Measurements from ENCODE around the gene SEL1L3.

SEL1L3 gene

DNA sequence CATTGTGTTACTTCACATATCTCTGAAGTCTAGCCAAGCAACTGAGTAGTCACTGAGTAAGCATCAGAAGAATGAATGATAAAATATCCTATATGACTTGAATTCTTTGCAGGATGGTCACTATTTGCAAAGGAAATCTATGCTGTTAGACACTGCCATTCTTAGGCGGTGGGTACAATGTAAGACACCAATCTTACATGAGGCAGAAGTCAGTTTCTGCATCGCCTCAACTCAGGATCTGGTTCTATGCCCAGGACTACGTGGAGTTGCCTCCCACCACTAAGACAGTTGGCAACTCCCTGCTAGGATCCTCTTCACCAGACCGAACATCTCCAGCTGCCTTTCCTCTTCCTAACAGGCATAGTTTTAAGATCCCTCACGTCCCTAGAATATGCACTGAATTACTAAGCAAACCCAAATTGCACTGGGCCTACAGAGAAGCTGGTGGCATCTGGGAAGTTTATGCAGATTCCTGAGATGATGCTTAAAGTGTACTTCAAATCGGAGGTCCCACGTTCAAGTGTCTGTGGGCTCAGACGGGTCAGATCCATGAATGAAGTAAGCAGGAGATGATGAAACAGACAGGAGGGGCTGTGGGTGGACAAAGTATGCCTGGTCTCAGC is 45.6 kb downstream of the SEL1L3 start:
- no peak for DNase-seq (ENCODE audit: low read depth in 2 of 2)

DNA sequence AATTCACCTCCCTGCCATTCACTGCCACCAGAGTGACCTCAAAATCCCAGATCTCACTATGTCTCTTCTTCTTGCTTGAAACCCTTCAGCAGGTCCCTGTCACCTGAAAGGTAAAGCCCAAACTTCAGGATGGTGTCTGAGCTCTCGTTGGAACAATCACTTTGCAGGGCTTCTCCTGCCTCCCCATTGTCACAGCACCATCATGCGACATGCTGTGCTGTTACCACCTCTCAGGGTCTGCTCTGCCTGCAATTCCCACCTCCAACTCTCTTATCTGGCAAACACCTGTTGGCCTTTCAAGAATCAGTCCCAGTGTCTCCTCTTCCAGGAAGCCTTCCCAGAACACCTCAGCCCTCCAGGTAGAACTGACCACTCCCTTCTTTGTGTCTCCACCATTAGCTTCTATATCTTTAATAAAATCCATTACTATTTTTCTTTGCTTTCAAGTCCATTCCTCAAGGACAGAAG is 46.2 kb downstream of the SEL1L3 start:
- no peak for DNase-seq (ENCODE audit: low read depth in 2 of 2)

DNA sequence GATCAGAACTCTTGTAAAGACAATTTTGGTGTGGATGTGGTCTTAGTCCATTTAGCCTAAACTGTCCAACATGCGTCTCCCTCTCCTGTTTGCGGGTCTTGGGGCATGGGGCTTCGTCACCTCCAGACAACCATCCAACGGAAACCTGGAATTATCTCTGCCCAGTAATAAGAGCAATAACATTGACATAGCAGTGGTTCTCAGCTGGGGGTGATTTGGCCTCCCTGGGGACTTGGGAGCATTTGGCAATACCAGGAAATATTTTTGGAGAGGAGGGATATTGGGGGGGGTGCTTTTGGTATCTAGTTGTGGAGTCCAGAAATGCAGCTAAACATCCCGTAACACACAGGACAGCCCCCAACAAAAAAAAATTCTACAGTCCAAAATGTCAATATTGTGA is 47.2 kb downstream of the SEL1L3 start:
- no peak for DNase-seq (ENCODE audit: low read depth in 2 of 2)

DNA sequence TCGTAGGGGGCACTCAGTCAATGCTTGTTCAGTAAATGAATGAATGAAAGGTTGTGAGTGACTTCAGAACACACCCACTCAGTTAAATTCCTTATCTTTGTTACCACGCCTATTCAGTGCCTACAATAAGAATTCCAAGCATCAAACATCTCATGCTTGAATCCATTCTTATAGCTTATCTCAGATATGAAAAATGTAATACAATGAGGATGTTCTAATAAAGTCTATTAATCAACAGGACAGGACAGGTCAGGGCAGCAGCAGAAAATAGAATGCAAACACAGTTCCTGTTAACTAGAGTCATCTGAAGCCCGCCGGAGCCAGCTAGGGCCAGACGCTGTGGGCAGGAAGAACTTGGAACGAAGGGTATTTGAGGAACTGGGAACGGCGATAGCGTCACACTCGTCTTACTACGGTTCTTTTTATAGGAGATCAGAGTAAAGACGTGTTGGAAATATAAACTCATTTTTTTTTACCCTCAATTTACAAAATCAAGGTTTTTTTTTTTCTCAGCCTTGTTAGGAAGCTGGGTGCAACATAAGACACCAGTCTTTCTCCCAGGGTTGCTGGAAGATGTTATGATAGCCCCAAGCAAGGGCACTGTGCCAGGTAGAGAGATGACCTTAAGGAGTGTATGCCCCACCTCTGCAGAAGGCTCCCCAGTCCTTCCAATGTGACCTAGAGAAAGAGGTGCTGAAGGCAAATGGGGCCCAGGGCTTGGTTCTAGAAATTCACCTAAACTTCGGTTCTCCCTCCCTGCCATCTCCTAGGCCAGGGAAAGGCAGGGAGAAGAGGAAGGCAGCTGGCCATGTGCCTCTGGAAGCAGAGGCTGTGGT is 48.3 kb downstream of the SEL1L3 start:
- no peak for DNase-seq (ENCODE audit: low read depth in 2 of 2)

DNA sequence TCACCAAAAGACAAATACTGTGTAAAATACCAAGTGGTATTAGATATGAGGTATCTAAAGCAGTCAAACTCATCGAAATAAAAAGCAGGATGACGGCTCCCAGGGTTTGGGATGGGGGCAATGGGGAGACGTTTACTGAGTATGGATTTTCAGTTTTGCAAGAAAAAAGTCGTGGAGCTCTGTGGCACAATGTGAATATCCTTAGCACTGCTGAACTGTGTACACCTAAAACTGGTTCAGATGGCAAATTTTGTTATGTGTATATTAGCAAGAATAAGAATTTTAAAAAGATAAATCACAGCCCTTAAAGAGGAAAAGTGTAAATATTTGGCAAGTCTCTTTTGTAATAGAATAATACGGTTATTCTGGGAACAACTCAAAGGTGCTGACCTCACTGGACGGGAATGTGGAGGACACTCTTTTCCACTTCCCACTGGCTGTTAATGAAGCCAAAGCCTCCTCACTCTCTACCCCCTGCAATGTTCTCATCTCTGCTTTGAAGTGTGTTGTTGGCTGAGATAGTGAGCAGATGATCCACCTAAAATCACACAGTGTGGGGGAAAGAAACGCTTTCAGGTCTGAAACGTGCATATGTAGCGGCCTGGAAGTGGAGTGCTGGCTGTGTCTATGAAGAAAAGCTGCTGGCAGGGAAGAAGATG is 49.2 kb downstream of the SEL1L3 start:
- DNase-seq (ENCODE audit: low read depth in 2 of 2): no peak

DNA sequence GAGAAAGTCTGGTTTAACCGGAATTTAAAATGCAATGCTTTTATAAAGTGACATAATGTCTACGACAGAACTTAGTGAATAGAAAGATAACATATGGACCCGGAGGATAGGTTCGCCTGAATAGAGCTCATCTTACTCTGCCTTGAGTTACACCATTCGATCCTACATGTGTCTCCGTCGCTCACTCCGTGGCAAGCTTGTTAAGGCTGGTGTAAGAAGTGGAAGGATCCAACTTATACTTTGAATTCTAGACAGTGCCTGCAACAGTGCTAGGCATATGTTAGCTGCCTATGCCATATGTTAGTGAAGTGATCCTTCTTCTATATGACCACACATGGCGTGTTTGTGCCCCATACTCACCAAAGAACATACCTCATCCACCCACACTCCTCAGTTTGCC is 50.9 kb downstream of the SEL1L3 start:
- no peak for DNase-seq (ENCODE audit: low read depth in 2 of 2)

DNA sequence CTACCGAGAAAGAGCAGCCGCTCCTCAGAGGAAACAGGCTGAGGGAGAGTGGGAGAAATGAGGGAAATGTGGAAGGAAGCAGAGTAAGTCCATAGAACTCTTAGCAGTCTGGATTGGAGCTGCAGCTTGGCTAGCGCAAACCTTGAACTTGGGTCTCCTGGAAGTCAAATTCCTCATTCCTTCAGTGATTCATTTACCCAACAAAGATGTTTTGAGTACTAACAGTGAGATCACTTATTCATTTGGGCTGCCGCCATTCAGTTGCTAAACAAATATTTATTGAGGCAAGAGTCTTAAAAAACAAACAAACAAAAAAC is 51.5 kb downstream of the SEL1L3 start:
- no peak for DNase-seq (ENCODE audit: low read depth in 2 of 2)

DNA sequence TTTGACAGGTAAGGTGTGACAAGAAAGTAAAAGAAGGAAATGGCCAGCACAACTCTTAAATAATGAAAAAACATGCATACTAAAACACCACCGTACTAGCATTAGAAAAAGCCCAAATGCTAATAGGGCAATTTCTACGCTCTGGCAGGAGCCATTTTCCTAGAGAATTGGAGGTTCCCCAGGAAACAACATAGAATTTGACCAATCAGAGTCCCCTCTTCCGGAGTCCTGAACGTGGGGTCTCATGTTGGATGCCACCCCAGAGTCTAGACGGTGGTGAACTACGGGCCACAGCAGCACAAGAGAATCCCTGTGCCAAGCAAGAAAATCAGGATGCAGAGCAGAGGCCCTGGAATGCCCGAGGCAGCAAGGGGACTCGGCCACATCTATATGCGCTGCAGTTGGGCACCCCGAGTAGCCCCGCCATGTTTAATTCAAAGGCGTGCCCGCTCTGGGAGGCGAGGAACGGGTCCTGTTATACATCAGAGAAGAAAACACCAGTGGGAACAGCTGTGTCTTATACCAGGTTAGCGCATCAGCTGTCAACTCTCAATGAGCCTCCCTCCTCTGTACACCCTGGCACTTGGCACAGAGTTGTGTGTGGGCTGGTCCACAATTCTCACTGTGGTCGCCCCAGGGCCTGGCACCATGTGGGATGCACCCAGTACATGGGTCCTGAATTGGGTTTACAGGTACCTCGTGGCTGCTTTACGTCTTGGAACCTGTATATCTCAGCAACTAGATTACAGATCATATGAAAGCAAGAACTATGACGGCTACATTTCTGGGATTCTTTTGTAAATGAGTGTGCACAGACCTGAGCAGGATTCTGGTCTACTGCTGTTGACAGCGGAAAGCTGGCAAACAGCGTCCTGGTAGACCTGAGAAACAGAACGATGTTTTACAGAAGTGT is 52.1 kb downstream of the SEL1L3 start:
- no peak for DNase-seq (ENCODE audit: low read depth in 2 of 2)

DNA sequence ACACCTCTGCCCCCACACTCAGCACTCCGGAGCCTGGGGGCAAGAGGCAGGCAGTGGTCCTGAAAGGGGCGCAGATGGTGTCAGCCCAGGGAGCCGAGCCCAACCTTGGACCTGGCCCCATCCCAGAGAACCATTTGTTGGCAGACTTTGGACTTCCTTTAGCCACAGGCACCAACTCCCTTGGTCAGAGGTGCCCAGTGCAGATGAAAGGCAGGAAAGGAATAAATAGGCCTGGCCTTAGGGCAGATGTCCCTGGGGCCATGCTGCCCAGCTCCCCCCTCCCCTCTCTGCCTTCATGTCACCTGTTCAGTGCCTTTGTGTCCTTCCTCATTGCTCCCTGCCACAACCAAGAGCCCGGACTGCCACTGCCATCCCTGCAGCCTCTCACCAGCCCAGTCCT is 52.8 kb downstream of the SEL1L3 start:
- no peak for DNase-seq (ENCODE audit: low read depth in 2 of 2)

DNA sequence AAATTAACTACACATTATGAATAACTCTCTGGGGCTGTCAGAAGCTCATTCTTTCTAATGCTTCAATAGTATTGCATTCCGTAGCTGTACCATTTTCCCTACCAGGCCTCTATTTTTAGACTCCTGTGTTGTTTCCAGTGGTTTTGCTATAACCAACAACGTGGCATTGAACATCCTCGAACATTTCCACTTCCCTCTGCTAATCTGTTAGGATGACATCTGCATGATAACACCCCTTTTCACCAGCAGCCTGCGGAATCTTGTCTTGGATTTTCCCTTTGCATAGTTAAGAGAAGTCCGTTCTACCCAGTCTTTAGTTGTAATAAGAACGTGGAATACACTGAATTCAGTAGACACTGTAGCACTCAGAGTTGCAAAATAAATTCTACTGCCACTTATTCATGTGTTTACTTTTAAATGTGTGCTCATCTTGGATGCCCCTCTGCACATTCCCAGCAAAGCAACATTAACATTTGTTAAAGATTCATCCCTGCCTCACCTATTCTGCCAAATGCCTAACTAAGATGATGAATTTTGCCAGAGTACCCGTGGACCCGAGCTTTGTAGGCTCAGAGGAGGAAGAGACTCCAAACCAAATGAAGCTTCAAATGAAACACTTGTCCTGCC is 55.6 kb downstream of the SEL1L3 start:
- no peak for DNase-seq (ENCODE audit: low read depth in 2 of 2)

DNA sequence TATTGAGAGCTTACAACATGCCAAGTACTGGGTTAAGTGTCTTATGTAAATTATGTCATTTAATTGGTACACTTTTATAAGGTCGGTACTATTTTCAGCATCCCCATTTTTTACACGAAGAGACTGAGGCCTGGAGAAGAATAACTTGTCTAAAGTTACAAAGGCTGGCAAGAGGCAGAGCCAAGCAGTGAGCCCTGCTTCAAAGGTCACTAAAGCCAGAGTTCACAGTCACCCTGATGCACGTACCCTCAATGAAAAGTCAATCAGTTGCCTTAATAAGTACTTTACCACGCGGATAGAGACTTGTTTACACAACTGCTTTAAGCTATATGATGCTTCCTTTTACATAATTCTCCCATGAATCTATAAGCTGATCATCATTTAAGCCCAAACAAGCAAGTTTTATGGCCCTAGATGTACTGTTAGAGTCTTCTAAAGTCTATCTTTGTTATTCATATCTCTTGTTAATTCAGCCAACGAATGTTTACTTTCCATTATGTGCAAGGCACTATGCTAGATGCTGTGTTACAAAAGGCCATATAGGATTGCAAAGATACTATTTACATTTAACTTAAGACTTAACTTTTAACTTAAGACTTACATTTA is 57.4 kb downstream of the SEL1L3 start:
- DNase-seq (ENCODE audit: low read depth in 2 of 2): no peak

DNA sequence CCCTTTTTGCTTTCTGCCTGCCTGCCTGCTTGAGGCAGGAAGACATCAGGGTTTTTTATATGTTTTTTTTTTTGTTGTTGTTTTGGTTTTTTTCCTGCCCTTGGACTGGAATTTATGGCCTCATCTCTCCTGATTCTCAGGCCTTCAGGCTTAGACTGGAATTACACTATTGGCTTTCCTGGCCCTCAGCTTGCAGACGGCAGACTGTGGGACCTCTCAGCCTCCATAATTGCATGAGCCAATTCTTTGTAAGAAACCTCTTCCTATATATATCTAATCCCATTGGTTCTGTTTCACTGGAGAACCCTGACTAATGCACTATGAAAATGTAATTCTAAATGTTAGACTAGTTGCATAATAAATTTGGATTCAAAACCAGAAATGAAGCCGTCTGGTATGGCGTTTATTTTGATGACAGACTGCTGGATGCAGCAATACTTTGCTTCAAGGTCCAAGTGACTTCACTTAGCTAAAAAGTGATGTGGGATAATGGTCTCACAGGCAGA is 59.0 kb downstream of the SEL1L3 start:
- no peak for DNase-seq (ENCODE audit: low read depth in 2 of 2)

DNA sequence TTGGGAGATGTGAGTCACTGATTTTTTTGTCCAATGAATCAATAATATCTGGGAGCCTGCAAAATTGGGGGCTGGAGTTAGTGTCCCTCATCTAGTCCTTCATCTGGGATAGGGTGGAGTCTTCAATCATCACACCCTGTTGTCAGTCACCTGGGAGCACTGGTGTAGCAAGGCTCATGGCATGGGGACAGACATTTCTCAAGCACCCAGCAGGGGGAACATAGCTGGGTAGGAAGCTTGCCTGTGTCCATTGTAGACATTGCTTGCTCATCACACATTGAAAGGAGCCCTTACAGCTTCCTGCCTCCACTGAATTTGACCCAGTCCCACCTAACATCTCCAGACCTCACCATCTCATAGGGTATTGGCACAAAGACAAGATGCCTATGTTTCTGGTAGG is 61.2 kb downstream of the SEL1L3 start:
- DNase-seq (ENCODE audit: low read depth in 2 of 2): no peak

DNA sequence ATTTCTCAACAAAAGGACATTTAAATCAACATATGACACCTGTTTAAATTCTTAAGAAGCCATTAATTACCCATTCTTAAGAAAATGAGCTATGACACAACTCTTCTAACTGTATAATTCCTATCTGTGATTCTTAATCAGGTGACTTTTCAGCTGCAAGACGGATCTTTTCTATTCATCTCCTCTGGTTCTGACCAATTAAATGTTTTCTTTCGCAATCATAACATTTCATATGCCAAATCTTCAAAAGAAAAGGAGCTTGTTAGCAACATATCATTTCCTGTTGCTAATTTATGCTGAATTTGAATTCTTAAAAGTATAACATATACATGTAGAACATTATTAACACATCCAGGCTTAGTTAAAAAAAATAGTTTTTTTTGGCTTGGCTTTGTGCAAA is 62.5 kb downstream of the SEL1L3 start:
- DNase-seq (ENCODE audit: low read depth in 2 of 2): no peak

DNA sequence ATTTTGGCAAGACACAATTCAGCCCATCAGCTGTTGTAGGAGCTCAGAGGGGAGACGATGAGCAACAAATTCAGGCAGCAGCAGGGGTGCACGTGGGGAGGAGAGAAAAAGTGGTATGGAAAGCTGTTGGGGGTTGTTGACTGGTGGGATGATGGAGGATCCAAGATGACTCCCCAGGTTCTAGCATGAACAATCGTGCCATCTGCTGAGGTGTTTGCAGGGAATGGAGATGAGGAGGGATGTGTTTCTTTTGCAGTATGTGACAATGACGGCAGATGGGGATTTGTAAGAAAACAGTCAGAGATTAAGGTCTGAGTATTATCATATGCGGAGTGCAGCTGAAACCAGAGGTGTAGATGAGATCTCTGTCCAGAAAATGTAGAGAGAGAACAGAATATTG is 63.3 kb downstream of the SEL1L3 start:
- DNase-seq (ENCODE audit: low read depth in 2 of 2): no peak

DNA sequence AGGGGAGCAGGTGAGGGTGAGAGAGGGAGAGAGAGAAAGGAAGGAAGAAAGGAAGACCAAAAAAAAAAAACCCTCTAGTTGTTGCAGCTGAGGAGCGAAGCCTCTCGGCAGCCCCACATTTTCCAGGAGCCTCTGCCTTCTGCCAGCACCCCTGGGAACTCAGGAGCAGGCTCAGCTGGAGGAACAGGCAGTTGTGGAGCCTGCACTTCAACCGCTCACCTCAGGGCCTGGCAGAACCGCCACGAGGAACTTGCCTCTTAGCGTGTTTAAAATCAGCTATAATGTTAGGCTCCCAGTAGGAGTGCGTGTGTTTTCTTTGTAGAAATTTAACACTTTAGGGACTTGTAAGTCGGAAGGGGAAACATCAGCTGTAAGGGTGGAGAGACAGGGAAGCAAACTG is 65.7 kb downstream of the SEL1L3 start:
- DNase-seq (ENCODE audit: low read depth in 2 of 2): no peak

DNA sequence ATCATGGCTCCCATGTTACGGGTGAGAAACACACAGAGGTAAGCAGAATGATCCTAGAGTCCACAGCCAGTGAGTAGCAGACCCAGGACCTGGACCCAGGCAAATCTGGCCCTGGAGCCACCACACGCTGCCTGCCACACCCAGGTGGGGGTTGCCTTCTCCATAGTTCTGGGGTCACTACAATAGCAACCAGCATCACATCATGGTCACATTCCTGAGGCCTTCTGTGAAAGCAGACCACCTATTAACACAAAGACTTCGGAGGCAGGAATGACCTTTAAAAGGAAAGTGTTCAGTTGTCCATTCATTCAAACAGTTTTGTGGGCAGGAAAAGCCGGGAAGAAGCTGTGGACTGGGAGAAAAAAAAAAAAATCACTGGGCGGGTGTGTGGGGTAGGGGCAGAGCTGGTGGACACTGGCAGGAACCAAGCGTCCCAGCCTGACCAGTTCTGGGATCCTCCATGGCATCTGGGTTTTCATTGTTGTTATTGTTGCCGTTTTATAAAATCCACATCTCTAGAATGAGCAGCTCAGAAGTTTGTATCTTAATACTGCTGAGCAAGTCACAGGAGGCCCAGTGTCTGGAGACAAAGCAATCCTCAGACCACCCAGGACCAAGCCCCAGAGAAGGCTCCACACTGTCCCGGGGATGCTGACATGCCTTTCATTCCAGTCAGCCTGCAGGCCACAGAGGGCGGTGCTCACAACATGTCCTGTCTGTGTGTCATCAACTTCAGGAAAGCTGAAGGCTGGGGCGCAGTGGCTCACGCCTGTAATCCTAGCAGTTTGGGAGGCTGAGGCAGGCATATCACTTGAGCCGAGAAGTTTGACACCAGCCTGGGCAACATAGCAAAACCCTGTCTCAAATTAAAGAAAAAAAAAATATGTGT is 67.0 kb downstream of the SEL1L3 start:
- DNase-seq (ENCODE audit: low read depth in 2 of 2): no peak

DNA sequence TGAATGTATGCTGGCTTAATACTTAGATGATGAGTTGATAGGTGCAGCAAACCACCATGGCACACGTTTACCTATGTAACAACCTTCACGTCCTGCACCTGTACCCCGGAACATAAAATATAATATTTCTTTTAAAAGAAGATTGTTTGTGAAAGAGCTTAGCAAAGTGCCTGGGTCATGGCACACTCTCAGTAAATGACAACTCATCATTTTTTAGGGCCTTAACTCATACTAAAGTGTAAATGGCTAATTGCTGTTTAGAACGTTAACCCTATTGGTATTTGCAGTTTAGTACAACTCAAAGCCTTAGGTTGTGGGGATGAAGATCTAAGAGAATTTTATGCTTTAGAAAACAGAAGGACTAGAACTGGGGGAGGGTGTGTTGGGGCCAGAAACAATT is 67.7 kb downstream of the SEL1L3 start:
- no peak for DNase-seq (ENCODE audit: low read depth in 2 of 2)

DNA sequence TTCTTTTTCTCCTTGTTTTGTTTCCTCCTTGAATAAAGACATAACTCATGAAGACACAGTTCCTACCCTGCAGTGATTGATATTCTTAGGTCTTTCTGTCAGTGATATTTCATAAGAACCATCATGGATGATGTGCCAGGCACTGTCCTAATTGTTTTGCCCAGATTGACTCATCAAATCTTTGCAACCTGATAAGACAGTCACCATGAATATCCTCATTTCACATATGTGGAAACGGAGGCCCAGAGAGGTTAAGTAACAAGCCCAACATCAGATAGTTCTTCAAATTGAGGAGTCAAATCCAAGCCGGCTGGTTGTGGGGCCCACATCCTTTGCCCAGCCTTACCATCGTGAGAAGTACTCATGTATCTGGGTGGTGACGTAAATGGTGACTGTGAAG is 69.9 kb downstream of the SEL1L3 start:
- DNase-seq (ENCODE audit: low read depth in 2 of 2): no peak

DNA sequence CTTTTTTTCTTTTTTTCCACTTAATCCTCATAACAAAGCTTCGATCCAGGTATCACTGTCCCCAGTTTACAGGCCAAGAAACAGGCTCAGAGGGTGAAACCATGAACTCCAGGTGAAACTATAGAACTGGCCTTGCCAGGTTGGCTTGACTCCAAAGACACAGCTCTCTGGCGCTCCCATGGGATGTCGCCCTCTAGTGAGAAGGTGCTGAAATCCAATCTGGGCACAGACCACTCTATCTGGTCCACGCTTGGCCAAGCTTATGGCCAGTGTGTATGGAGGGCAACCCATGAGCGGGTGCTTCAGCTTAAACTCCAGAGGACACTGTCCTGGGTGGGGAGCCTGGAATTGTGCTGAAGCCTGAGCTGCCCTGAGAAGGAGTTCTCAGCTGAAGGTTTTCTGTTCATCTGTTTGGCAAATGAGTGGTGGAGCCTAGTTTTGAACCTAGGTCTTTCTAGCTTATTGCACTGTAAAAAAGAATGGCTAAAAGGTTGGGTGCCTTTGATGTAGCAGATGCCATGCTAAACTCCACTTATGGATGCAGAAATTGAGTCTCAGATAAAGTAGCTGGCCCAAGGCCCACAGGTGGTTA is 70.5 kb downstream of the SEL1L3 start:
- no peak for DNase-seq (ENCODE audit: low read depth in 2 of 2)
